ENCODE data around the gene DDX1.
"Not testable (repeated sequence)": the region's sequence is repeated elsewhere in the genome, so short reads cannot be mapped to it uniquely, and the experiment has no call there.

Gene DDX1

DNA sequence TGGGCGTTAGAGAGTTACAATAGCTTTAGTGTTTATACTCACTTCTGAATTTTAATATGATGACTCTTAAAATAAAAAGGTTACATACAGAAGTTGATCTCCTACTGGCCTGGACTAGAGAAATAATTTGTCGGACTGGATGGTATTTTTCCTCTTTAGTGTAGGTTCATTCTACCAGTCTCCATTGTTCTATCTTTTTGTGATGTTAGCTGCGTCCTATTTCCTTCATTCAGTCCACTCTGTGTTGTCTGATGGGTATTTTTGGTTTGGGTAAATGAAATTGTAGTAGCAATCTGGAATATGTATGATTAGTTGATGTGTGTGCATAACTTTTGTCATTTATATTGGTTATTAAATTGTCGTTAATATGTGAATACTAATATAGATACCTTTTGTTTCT is 5.3 kb downstream of the DDX1 start:
- no peak for DNase-seq

DNA sequence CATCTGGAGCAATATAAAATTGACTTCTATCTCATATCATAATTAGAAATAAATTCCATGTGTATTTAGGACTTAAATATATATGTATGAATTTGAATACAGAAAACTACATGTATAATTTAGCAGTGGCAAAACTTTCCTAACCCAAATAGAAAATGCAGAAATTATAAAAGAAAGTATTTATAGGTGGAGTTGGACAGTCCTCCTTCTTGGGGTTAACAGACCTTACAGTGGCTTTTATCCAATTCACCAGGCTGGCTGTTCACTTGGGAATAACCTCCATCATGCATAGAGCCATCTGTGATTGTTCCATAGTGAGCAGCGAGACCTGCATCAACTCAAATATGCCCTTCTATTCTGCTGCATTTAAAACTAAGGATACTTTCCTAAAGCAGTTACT is 8.3 kb downstream of the DDX1 start:
- peak; percentile 68 for DNase-seq

DNA sequence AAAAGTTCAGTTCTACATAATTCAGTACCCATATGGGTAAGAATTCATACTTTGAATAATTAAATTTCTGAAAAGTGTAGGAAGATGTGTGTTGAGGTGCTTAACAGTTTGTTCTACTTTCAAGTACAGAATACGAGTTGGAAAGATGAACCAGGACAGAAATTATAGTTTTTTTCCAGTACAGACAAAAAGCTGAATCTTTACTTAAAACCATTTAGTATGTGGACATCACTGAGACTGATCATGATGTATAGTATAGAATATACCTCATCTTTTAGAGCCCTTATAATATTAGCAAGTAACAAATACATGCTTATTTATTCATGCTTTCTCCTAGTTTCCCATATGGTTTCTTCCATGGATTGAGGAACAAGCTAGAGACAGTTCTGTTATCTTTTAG is 10.0 kb downstream of the DDX1 start:
- no peak for DNase-seq

DNA sequence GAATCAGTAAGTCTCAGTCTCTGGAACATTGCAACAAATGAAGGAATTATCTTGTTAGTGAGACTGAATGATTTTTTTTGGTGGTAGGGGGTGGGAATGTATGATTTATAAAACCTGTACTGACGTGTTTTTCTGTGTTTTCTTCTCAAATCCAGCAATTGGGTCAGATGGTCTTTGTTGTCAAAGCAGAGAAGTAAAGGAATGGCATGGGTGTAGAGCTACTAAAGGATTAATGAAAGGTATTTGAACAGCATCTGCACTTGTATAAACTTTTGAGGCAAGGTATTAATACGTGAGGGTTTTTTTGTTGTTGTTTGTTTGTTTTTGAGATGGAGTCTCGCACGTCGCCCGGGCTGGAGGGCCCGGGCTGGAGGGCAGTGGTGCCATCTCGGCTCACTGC is 10.7 kb downstream of the DDX1 start:
- DNase-seq = no peak

DNA sequence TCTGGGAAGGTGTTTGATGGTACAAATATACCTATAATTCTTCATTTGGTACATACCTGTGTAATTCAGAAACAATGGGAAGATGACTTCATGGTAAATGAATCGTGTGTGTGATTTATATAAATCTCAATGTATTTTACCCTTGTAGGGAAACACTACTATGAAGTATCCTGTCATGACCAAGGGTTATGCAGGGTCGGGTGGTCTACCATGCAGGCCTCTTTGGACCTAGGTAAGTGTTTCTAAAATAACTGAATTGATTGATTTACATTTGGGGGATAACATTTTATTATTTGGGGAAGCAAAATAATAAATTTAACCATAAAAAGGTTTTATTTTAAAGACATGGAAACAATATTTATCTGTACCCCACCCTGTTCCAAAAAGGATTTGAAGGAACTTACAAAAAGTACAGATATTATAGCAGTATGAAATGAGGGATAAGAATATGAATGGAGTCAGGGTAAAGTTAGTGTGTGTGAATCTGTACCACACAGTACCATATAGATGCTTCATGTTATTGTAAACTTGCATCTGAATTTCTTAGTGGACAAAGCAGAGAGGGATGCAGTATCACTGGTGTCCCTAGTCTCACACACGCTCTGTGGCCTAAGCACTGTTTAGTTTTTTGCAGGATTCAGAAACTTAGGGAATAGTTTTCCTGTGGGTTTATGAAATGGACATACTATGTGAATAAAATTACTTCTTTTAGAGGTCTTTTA is 11.5 kb downstream of the DDX1 start:
- DNase-seq = no peak

DNA sequence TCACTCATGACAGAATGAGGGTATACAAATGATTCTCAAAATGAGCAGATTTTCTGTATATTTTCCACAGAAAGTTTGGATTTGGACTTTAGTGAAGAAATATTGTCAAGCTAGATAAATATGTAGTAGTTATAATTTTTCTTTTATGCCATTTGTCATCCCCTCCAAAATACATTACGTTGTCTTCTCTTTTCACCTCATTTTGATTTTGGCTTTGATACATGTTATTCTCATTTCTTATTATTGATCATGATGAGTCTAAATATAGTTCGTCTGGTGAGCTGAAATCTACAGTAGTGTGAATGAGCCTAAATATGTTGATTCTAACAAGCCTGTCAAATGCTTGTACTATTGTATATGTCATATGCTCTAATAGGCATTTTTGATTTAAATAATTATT is 12.3 kb downstream of the DDX1 start:
- DNase-seq = no peak

DNA sequence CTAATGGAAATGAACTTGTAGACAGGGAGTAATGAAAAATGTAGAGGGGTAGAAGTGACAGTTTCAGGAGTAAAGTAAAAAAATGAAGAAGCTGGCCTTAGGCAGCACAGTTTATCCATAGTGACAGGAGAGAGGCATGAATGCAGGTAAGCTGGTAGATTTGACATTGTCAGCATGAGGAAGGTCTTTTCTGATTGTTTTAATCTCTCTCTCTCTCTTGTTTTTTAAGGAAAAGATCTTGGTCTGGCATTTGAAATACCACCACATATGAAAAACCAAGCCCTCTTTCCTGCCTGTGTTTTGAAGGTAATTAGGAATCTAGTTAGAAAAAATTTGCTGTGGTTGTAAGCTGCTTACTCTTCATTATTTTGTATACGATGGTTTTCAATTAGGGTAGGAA is 14.1 kb downstream of the DDX1 start:
- no peak for DNase-seq

DNA sequence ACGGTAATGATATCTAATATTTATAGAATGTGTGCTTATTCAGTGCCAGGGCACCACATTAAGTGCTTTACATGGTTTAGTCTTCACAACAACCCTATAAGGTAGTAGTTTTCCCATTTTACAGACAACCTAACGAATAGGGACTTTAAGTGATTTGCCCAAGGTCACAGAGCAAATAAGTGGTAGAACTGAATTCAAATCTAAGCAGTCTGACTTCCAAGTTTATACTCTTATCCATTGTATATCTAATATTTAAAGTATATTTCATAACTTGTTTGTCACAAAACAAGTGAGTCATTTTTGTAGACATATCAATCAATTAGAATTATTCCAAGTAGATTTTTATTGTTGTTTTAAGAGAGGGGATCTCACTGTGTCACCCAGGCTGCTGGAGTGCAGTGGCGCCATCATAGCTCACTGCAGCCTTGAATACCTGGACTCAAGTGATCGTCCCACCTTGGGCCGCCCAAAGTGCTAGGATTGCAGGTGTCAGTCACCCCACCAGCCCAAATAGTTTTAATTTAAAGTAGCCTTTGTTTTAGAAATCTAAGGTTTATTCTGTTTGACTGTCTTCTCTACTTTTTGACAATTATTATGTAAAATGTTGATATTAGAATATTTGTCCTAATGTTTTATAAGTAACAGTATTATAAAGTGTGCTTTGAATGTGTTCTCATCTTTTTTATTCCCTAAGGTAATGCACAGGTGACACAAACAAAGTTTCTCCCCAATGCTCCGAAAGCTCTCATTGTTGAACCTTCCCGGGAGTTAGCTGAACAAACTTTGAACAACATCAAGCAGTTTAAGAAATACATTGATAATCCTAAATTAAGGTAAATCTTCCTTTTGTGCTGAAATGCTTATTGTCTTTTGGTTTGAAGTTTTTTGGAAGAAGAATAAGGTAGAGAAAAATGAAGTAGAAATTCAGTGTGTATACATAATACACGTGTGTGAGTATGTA is 15.1 kb downstream of the DDX1 start:
- no peak for DNase-seq

DNA sequence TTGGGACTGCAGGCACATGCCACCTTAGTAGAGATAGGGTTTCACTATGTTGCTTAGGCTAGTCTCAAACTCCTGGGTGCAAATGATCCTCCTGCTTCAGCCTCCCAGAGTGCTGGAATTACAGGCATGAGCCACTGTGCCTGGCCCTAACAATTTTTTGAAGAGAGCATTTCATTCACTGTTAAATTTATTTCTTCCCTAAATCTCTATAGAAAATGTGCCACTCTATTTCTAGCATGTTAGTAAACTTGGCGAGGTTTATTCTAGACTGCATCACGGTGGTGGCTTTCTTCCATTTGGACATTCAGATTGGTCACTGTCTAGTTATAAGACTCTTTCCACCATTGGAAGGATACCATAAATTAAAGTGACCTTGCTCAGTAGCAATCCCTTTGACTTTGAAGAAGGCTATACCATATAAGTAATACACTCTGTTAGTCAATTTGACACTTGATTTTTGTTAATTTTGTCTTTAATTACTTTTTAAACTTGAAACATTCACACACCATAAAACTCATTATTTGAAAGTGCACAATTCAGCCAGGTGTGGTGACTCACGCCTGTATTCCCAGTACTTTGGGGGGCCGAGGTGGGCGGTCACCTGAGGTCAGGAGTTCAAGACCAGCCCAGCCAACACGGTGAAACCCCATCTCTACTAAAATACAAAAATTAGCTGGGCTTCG is 16.2 kb downstream of the DDX1 start:
- no peak for DNase-seq

DNA sequence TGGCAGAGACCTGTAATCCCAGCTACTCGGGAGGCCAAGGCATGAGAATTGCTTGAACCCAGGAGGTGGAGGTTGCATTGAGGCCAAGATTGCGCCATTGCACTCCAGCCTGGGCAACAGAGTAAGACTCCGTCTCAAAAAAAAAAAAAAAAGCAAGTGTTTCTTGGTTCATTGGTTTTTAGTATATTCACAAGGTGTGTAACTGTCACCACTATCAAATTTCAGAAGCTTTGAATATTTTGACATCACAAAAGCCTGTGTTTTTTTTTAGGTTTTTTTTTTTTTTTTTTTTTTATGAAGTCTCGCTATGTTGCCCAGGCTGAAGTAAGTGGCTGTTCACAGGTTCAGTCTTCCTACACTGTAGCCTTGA is 16.7 kb downstream of the DDX1 start:
- DNase-seq = no peak

DNA sequence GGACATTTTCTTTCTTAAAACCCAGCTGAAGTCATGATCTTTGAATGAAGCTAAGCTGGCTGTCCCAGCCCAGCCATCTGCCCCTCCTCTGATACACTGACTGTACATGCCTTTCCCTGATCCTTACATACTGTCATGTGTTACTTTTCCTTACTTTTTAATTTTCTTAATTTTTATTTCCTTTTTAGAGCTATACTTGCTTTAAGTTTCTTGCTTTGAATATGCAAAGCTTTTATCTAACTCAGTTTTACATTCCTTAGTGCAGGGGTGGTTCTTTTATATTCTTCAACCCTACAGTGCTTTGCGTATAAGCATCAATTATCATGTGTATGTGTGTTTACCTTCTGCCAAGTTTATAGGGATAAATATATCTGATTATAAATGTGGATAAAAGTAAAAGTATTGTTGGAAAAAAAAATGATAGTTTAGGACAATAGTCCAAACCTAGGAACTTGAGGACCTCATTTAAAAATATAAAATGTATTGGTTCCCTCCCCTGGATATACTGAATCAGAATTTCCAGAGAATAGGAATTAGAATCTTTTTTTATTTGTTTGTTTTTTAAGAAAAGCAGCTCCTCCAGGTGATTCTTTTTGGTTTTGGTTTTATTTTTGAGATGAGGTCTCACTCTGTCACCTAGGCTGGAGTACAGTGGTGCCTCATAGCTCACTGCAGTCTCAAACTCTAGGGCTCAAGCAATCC is 17.8 kb downstream of the DDX1 start:
- no peak for DNase-seq

DNA sequence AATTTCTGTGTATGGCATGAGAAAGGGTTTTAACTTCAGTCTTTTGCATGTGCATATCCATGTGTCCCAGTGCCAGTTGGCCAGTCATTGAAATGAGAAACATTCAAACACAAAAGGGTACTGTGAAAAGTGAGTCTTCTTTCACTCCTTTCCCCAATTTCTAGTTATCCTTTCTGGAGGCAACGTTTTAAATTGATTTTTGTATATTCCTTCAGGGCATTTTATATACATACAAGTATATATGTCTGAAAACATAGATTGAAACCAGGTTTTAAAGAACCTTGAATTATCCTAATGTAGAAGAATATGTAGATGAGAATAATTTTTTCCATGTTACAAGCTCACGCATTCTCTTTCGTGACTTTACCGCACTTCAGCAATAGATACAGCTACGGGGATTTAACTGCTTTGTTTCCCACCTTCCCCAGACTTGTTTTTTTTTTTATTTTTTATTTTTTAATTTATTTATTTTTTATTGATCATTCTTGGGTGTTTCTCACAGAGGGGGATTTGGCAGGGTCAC is 18.8 kb downstream of the DDX1 start:
- DNase-seq = no peak

DNA sequence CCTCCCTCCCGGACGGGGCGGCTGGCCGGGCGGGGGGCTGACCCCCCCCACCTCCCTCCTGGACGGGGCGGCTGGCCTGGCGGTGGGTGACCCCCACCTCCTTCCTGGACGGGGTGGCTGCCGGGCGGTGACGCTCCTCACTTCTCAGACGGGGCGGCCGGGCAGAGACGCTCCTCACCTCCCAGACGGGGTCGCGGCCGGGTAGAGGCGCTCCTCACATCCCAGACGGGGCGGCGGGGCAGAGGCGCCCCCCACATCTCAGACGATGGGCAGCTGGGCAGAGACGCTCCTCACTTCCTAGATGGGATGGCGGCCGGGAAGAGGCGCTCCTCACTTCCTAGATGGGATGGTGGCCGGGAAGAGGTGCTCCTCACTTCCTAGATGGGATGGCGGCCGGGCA is 20.4 kb downstream of the DDX1 start:
- not testable (repeated sequence) for DNase-seq

DNA sequence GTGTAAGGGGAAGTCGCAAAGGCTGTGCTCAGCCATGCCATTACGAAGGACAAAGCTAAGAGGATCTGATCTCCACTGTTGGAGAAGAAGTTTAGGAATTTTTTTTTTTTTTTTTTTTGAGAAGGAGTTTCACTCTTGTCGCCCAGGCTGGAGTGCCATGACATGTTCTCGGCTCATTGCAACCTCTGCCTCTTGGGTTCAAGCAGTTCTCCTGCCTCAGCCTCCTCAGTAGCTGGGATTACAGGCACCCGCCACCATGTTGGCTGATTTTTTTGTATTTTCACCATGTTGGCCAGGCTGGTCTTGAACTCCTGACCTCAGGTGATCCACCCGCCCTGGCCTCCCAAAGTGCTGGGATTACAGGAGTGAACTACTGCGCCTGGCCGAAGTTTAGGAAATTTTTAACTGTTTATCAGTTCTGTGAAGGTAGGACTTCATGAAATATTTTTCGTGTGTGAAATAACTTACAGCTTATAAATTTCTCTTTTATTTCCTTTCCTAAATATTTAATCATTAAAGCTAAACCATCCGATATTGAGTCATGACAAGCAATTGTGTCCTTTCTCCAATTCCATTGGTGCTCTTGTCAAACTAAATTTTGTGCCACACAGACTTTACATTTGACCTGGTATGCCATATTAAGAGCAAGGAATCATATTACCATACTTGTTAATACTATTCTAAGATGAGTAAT is 22.2 kb downstream of the DDX1 start:
- DNase-seq = no peak

DNA sequence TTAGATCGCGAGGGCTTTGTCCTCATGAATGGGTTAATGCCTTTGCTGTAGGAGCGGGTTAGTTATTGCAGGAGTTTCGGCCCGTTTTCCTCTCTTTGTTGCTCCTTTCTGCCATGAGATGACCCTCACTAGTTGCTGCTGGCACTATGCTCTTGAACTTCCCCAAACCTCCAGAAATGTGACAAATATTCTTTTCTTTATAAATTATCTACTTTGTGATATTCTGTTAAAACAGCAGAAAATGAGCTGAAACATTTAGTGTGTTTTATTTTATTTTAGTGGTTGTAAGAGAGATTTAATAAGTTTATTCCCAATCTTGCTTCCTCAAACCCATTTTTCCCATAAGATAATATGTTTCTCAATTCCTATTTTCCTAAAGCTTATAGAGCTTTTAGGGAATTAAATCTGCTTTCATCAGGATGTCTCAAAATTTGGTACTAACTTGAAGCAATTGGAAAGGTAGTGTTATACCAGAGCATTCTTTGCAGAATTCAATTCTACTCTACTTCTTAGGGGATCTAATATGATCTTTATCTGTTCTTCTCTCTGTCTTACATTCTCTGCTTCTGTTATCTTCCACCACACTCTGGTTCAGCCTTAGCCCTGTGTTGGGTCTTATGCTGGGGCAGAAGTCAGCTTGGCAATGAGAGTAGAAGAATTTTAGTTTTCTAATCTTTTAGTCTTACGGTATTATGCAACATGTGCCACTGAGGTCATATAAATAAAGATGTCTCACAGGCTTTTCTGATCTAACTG is 23.1 kb downstream of the DDX1 start:
- no peak for DNase-seq

DNA sequence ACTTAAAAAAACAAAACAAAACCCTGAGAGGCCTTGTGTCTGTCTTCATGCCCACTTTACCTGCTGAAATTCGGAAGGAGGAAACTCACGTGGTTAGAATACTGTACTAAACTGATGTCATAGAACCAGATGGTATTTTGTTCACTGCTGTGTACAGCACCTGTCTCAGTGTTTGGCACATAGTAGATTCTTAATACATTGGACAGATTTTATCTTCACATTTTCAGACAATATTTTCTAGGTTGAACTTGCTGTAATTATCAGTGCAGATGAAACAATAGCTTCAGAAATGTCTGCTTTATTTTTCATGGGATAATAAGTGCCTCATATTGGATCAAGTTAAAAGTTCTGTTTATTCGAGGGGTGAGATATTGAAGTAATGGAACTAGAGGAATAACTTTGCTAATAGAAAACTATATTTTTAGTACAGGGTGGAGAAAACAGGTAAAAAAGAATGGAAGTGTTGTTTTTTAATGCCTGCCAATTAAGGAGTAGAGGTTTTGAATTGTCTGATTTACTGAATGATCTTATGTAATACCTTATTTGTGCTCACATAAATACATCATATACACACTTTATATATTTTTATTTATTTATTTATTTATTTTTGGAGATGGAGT is 23.7 kb downstream of the DDX1 start:
- peak; percentile 23 for DNase-seq

DNA sequence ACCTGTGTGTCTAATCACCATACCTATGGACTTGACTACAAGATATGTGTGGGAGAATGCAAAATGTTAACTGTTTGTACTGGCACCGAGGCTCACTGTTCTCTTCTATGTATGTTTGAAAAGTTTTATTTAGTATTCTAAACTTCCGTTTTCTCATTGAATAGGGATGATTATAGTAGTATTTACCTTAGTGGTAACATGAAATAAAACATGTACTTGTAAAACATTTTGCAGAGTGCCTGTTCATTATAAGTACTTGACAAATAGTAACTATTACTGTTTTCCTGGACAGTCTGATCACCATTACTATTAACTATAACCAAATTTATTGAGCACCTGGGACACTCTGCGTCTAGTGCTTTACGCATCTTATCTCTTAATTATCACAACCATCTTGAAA is 24.8 kb downstream of the DDX1 start:
- DNase-seq = no peak

DNA sequence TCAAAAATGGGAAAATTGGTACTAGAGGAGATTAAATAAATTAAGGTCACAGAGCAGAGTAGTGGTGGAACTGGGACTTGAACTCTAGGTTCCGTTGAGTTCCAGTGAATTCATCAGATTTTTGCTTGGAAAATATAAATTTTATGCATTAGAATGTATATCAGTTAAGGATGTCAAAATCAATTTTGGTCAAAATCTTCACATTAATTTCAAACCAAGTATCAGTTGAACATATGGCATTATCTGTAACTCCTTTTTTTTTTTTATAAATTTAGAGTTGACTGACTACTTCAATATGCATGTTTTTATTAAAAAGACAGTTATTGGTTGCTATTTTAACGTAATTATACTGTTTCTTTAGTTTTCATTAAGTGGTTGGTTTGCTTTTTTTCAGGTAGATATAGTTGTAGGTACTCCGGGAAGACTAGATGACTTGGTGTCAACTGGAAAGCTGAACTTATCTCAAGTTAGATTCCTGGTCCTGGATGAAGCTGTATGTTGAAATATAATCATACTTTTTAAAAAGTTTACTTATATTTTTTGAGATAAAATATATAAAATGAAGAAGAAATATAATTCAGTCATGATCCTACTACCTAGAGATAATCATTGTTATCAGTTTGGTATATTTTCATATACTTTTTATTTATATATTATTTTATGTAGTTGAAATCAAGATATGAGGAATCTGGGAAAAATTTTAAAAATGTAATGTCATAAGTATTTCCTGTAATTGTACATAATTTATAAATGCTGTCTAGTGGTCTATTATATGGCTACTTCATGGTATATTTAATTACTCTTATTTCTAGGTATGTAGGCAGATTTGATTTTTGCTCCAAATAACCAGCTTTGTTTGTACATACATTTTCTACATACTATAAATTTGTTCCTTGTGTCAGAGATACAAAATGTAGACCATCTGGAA is 25.4 kb downstream of the DDX1 start:
- no peak for DNase-seq

DNA sequence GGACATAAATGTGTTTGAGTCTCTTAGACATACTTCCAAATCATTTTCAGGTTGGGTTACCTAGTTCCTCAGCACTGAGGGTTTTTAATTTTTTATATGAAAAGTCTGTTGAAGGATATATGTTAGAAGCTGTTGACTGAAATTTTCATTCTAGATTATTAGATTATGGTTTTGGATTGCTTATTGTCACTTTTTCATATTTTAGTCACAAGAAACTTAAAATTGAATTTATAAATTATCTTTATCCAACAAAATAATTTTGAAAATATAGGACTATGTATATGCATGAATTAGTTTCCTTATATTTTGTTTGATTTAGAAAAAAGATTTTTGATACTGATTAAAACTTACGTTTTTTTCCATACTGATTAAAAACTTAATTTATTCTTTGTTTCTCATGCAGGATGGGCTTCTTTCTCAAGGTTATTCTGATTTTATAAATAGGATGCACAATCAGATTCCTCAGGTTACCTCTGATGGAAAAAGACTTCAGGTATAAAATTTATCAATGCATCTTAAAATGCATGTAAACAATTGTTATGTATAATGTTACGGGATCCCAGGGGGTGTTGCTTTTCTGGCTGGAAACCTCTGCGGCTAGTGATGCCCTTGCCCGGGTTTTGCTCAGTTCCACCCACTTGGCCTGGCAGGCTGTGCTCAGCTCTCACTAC is 26.2 kb downstream of the DDX1 start:
- DNase-seq = no peak

All from NCI-H1694 (cell line).